ENCODE measurements around the gene CHRD.

DNA sequence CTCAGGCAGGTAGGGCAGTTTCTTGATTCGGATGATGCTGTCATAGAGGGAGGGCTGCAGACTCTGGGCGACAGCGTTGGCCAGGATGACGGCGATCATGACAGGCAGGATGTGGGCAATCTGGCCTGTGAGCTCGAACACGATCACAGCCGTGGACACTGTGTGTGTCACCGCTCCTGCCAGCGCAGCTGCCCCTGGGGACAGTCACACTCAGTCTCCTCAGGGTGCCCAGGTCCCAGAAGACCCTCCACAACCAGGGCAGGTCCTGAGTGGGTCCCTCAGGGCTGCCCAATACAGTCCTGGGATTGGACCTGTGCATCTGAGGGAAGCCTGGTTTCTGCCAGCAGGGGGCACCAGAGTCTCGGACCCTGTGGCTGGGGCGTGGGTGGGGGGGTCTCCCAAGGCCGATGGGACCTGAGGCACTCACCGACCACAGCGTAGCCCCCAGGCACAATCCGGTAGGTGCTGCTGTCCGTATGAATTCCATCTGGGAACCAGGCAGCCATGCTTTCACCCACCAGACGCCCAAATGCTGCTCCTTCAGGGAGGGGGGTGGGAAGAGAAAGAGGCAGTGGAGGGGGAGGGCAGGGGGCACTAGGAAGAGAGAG, 25.6 kb upstream of the CHRD start:
- TF ChIP-seq, protein P1, sequence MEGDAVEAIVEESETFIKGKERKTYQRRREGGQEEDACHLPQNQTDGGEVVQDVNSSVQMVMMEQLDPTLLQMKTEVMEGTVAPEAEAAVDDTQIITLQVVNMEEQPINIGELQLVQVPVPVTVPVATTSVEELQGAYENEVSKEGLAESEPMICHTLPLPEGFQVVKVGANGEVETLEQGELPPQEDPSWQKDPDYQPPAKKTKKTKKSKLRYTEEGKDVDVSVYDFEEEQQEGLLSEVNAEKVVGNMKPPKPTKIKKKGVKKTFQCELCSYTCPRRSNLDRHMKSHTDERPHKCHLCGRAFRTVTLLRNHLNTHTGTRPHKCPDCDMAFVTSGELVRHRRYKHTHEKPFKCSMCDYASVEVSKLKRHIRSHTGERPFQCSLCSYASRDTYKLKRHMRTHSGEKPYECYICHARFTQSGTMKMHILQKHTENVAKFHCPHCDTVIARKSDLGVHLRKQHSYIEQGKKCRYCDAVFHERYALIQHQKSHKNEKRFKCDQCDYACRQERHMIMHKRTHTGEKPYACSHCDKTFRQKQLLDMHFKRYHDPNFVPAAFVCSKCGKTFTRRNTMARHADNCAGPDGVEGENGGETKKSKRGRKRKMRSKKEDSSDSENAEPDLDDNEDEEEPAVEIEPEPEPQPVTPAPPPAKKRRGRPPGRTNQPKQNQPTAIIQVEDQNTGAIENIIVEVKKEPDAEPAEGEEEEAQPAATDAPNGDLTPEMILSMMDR (conservative IDR thresholded peaks at IDR 0.05; ENCODE audit: low read depth, low read length) = peak; percentile 77
- no peak for TF ChIP-seq EZH2phosphoT487 (IDR thresholded peaks at IDR 0.05; ENCODE audit: borderline replicate concordance, low read length)
